SK-MEL-5 (cell line): ENCODE data around the gene RAPGEF4. TPM values are rescaled to one million over a fixed set of nuclear protein-coding genes. Genes with fewer than 3 reads are reported as not detected.

Source experiments
- DNase-seq: peaks from one replicate; pipeline ENCODE4 v3.0.0-alpha.2; 2016; ENCODE audit warnings: low read depth, low spot score
- in situ Hi-C: cut with HindIII; loops from 2 replicates; pipeline ENCODE4 v1.10.0; 2016; ENCODE audit warnings: low sequenced_read_pairs, high pct_unique_total_duplicates, low pct_unique_long_range_greater_than_20kb
- total RNA-seq: library from RNA; depleted of rRNA; stranded (reverse); fragments of >200 nt; shearing (Covaris generic); gene quantifications from 2 replicates; pipeline ENCODE4 v1.2.3, GENCODE V29; 2014

RAPGEF4 gene
- total RNA-seq, 1 experiment from 2014 or later: 4.5 TPM

DNA sequence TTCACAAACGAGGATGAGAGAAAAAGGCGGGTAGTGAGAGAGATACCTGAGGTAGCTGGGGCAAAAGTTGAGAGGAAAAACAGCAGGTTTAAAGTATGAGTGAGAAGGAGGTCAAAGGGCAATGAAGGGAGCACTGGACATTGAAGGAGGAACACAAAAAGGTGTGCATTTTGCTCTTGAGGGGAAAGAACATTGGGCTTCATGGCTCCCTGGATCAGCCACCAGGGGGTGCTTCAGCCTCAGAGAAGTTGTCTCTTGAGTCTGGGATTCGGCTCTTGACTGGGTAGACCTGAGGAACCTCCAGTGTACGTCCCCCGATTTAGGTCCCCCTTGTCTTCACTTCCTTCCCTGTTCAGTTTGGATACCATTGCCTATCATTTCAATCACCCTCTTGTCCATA is 128.5 kb downstream of the RAPGEF4 start:
- peak; percentile 75 for DNase-seq
- in situ Hi-C loops: no loop called here

DNA sequence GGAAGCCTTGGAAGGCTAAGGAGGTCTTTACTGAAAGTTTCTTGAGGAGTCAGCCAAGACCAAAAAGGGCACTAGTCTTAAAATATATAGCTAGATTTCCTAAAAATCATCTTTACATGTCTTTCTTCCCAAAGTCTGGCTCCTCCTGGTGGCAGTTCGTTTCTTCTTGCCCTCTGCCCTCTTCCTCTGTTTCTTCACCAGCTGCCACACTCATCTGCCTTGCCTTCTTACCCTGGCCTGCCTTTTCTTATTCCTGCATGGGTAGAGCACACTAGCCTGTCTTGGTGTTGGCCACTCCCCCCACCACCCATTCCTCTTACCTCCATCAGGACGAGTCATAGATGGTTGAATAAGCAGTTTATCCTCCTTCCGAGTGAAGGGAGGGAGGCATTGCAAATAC is 129.8 kb downstream of the RAPGEF4 start:
- in situ Hi-C loops: no loop called here
- peak; percentile 42 for DNase-seq

DNA sequence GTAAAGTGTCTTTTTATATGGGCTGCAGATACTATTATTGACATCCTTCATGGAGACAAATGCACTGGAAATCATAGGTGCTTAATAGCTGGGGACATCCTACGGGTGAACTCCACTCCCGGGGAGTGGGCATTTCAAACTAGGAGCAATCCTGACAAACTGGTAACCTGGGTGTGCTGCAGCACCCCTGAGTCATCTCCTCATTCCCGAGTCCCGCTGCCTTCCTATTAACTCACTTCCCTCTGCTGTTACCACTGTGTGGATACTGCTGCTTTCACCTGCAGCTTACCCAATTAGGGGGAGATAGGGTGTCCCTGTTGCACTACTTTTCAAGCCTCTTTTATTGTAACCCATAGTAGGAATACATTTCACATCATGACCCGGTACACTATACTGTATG is 134.2 kb downstream of the RAPGEF4 start:
- in situ Hi-C loops: no loop called here
- DNase-seq: no peak

DNA sequence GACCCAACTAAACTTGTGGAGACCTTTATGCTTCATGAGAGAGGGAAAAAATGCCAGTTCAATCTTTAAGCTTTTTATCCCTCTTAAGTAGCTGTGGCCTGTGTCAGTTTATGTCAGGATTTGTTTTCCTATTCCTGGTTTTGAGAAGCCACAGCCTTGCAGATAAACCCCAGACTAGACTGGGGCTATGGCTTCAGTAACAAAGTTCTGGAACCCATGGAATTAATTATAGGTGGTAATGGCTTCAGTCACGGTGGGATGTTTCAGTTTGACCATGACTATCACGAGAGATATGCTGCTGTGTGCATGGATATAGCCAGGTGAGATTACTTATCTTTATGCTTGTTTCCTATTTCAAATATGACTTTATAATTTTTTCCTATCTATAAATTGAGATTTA is 134.8 kb downstream of the RAPGEF4 start:
- DNase-seq: no peak
- in situ Hi-C loops: no loop called here

DNA sequence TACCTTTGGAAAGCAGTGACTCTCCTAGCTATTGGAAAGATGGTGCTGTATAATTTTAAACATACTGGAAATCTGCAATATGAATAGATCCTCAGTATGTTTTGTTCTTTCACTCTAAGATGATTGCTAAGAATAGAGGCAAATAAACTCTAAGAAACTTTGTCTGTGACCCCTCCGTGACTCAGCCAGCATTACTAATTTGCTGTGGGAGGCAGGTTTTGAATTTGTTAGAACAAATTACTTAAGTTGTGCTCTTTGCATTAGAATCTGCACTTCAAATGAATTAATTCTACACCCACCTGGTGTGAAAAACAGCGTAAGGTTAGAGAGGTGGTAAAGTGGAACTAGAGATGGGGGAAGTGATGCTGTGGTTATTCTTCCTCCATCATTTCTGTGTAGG is 142.2 kb downstream of the RAPGEF4 start:
- DNase-seq: no peak
- in situ Hi-C loops: no loop called here

DNA sequence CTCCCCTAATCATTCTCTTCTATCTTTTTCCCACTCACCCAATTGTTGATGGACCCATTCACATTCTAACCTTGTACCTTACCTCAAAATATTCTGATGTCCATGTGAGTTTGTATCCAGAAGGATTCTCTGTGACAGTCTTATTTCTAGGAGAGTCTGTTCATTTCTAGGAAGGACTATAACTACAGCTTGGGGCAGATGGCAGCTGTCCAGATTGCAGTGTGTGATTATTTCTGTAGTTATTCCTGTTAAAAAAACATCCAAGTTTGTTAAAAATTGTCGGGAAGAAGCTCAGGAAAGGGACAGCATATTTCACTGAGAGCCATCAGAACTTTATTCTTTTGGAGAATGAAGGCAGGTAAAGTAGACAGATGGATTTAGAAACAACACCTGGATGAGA is 142.6 kb downstream of the RAPGEF4 start:
- DNase-seq: no peak
- in situ Hi-C loops: no loop called here

DNA sequence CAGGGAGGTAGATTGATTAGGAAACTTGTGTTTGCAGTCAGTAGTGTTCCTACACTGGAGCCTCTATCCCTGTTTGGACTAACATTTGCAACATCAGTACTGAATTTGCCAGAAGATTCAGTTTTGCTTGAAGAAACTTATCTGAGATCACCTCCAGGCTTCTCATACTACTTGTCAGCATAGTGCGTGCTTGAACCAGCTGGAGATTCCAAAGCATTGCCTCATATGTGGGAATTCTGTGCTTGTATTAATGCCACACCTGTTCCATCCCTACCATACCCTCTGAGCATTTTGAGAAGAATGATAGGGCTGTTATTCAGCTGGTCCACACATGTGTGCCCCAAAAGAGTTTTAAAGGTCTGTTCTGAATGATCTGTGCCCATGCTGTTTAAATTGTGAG is 148.7 kb downstream of the RAPGEF4 start:
- in situ Hi-C loops: no loop called here
- DNase-seq: no peak

DNA sequence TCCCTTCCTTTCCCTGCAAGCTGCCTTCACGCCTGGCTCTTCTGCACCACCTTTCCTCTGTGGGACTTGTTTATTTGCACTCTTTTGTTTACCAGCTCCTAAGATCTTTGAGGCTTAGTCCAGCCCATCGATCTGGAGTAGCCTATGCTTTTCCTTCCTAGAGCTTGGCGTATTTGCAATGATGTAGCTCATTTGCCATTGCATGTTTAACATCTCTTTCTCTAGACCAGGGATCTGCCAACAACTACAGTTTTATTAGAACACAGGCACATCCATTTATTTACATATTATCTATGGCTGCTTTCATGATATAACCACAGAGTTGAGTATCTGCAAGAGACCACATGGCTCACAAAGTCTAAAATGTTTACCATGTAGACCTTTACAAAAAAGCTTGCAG is 150.4 kb downstream of the RAPGEF4 start:
- in situ Hi-C loops: no loop called here
- no peak for DNase-seq

DNA sequence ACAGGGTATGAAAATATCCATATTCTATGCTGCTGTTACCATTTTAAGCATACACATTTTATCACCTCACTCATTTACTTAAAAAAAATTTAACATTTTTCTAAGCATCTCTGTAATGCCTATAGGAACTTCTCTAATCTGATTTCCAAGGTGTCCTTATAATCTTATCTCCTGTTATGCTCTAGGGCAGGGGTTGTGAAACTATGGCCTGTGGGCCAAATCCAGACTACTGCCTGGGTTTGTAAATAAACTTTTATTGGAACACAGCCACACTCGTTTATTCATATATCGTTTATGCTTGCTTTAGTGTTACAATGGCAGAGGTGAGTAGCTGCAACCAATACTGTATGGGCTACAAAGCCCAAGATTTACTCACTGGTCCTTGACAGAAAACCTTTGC is 151.6 kb downstream of the RAPGEF4 start:
- in situ Hi-C loops: no loop called here
- DNase-seq: no peak

DNA sequence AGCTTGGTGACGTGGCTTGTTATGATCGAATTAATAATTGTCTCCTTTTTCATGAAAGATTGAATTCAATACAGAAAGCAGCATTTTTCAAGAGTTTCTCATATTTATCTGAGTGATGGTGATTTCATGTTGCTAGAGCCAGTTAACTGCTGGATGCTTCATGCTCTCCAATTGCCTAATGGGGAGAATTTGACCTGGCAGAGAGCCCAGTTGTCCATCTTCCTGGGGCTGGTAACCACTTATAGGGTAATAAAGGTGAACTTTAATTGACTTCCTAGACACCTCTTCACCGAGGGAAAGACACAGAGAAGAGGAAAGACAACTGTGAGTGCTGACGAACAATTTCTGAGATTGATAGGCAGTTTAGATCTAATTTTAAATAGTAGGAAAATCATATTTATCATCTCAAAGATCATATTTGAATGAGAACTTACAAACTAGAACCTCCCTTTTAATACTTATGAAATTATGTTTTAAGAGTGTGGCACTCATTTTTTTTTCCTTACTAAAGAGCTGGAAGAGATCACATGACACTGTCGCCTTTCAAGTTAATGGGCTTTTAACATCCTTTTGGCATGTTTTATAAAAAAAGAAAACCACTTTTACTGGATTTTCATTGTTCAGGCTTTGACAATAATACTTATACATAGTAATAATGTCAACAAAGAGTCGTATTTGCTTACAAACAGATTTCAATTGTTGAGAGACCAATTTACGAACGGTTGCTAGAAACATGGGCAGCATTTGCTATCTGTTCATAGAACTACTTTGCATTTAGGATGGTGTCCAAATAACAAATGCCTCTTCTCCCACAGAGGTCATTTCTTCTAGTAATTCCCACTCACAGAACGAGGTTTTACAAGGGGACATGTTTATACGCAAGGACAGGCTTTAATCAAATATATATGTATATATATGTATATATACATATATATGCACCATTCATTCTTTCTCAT is 153.3 kb downstream of the RAPGEF4 start:
- DNase-seq: no peak
- in situ Hi-C loops: no loop called here

DNA sequence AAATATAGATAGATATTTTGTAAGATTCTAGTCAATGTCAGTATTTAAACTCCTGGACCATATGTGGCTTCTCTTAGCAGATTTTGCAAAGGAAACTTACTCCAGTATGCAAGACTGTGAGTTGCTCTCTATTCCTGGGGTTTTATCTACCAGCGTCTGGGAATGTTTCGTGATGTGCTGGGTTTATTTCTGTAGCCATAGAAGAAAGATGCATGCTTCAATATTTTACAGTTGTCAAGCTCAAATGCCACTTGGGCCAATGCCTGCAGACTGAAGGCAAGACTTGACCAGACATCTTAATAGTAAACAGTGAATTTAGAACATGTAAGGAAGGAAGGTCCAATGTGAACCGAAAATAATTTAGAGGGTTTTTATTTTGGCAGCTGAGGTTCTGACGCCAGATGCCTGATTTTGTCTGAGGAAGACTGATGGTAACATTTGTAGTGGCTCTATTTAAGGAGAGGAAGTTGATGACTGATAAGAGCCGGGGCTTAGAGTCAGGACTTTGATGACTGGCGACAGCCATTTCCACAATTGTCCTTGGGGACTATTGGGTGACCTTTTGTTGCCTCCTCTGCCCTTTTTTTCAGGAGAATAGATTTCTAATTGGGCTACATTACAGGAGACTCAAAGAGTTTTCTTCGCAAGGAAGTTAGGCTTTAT is 154.3 kb downstream of the RAPGEF4 start:
- in situ Hi-C loops: no loop called here
- DNase-seq: no peak

DNA sequence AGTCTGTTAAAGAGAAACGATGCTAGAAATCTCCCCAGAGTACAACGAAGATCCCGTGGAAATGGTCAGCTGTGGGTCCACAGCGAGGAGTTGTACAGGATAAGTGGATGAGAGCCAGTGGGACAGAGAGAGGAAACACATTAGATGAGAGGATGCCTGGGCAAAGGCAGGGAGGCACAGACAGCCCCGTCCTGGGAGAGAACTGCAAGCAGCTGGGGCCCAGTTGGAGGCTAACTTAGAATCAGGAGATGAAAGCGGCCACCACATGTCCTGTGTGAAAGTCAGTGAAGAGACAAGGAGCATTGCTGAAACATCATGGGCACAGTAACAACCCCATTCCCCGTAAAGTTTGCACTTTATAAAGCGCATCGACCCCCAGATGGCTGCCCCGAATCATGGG is 157.5 kb downstream of the RAPGEF4 start:
- in situ Hi-C loops: no loop called here
- DNase-seq: no peak

DNA sequence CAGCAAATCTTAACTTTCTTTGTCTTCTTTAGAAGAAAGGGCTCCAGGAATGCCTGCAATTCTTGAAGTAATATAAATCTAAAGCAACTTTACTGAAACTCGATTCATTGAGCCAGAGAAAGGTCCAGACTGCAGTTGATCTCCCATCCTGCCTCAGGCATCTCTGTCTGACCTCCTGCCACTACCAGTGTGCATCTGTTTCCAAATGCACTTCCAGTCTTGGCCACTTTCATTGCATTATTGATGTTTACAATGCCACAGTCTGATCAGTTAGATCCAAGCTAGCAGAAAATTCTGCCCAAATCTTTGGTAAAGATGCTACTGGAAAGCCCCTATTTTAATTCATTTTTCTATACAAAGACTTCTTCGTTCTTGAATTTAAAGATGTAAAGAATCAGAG is 158.0 kb downstream of the RAPGEF4 start:
- no peak for DNase-seq
- in situ Hi-C loops: no loop called here

DNA sequence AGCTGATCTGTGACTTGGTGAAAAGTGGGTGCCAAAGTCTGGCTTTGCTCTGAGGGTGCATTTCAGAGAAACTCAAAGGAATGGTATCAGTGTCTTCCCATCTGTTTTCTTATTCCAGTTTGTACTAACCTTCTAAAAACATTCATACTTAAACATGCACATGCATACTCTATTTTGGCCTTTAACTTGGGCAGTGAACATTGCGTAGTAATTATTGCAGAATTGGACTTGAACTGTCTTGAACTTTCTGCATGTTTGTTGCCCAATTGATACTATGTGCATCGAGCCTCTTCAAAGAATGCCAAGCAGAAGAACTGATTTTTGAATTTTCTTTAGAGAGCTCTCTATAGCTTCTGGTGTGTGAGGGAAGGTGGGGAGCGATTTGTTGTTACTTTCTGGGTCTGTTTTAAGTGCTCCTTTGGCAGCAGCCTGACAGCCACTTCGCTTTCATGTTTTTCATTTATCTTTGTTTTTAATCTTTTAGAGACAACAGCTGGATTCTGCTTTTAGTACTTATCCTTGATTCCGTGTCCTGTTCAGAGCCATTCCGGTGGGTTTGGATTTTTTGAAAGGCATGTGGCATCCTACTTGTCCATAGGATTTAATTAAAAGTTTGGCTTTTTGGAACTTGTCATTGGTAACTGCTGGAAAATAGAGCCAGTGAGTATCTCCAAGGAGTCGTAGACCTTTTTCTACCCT is 159.2 kb downstream of the RAPGEF4 start:
- no peak for DNase-seq
- in situ Hi-C loops: no loop called here

DNA sequence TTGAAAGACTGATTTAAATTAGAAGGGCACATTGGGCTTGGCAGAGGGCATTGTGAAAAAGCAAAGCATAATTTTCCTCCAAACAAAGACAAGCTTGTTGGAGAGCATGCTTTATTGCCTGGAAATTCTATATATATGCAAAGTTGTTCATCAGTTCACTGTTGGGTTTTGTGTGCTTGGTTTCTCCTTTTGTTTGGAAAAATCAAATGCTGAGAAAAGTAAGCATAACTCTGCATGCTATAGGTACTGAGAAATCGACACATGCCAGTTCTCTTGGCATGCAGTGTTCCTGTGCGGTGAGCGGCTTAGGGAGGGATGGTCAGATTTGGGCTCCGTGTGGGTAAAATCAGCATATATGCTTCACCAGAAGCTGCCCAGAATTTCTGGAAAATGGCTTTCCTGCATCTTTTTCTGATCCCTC is 161.0 kb downstream of the RAPGEF4 start:
- DNase-seq: no peak
- in situ Hi-C loops: no loop called here

DNA sequence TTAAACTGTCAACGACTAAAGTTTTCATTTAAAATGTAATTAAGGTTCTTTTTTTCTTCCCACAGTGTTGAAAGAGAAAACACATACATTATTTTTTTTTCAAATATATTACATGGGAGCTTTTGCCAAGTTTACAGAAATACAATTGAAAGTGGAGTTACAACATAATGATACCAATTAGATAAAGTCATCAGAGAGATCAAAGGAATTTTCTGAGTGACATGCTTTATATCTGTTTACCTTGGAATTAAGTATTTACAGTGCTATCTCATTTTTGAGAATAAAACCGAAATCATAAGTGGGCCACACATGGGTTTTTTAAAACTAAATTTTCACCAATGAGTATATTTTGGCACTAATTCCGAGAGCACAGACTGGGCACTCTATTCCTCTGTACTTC is 165.2 kb downstream of the RAPGEF4 start:
- DNase-seq: no peak
- in situ Hi-C loops: no loop called here

DNA sequence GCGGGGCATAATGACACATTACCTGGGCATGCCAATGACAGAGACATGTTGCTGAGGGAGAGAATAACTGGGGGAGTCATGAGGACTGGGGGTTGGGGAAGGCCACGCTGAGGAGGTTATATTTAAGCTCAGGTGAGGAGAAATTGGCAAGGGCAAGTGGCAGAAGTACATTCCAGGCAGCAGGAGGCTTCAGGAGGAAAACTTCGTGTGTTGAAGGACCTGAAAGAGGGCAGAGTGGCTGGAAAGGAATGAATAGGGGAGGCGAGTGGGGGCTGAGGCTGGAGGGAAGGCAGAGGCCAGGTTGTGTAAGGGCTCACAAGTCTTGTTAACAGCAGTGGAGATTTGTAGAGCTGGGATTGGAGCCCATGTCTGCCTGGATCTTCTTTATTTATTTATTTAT is 166.3 kb downstream of the RAPGEF4 start:
- no peak for DNase-seq
- in situ Hi-C loops: no loop called here

DNA sequence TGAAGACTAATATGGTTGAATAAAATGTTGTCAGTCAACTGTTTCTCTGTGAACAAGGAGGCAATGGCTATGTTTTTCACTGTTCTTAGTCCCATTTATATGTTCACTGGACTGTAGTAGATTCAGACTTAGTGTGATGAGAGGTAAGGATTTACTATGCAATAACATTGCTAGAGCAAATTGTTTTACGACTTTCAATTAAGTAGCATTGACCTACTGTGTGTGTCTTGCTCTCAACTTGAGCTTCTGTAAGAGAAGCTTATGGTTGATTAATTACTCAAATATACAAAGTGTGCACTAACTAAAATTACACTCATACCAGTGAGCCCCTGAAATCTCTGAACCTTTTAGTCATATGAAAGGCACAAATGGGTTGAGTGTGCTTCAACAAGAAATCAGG is 168.6 kb downstream of the RAPGEF4 start:
- DNase-seq: no peak

More for the DNA sequence above, 168.6 kb downstream of the RAPGEF4 start:
- in situ Hi-C loops: no loop called here
